Sigmoid colon (tissue), 7 donors: ENCODE measurements around the gene PGBD5. TPM values are rescaled to one million over a fixed set of nuclear protein-coding genes. Genes with fewer than 3 reads are reported as not detected.

Source experiments
- DNase-seq: peaks from one replicate; pipeline ENCODE4 v3.0.0-alpha.2; 2019
- H3K27ac ChIP-seq, 4 donors: fragments of 200-600 bp; sonication (generic); one replicate each; pipeline ENCODE4 v1.5.1; 2016 to 2019; ENCODE audit warnings: mild to moderate bottlenecking in 1 of 4
- H3K27me3 ChIP-seq, 3 donors: fragments of 200-600 bp; sonication (generic); one replicate each; pipeline ENCODE4 v1.5.1; 2019; ENCODE audit warnings: mild to moderate bottlenecking in 1 of 3
- H3K36me3 ChIP-seq, 4 donors: fragments of 200-600 bp; sonication (generic); one replicate each; pipeline ENCODE4 v1.5.1; 2016 to 2019
- H3K4me1 ChIP-seq, 4 donors: fragments of 200-600 bp; sonication (generic); one replicate each; pipeline ENCODE4 v1.5.1; 2017 to 2019
- H3K4me3 ChIP-seq, 4 donors: fragments of 200-600 bp; sonication (generic); one replicate each; pipeline ENCODE4 v1.5.1; 2017 to 2019; ENCODE audit warnings: mild to moderate bottlenecking in 2 of 4, moderate library complexity in 1 of 4
- H3K9me3 ChIP-seq, 4 donors: fragments of 200-600 bp in 3 of 4; sonication (generic) in 3 of 4; one replicate each; pipeline versions ENCODE4 v1.5.1 to v1.6.1; 2013 to 2019
- EP300 ChIP-seq, 4 donors: sonication (generic); formaldehyde crosslinking; IDR thresholded peaks; one replicate each; pipeline ENCODE4 v1.6.1; 2017; ENCODE audit warnings: antibody characterized with exemption in 4 of 4
- POLR2A ChIP-seq, 2 donors: fragments of 450-650 bp; IDR thresholded peaks; one replicate each; pipeline ENCODE4 v1.6.1; 2016; ENCODE audit warnings: antibody characterized with exemption in 2 of 2, mild to moderate bottlenecking in 2 of 2, moderate library complexity in 2 of 2
- POLR2AphosphoS5 ChIP-seq, 4 donors: sonication (generic); formaldehyde crosslinking; IDR thresholded peaks; one replicate each; pipeline ENCODE4 v1.6.1; 2017; ENCODE audit warnings: antibody characterized with exemption in 4 of 4
- WGBS, 2 donors: extraction: QIAGEN DNeasy Blood & Tissue Kit; methylation state at CpG; one replicate each; pipeline ENCODE4 v1.1.7; 2013; 5-methylcytosine and 5-hydroxymethylcytosine counted together
- intact Hi-C: fragments of 100-400 bp; cut with DNase I; formaldehyde crosslinking; loops from one replicate; pipeline ENCODE4 v1.15.1; 2023
- polyA plus RNA-seq, 3 donors: library from polyadenylated mRNA; stranded (reverse); fragments of 200-250 nt; gene quantifications; one replicate each; pipeline ENCODE4 v1.2.3, GENCODE V29; 2013
- total RNA-seq, 4 donors: library from RNA; depleted of rRNA; stranded (reverse); fragments of >200 nt; gene quantifications; one replicate each; pipeline ENCODE4 v1.1.0, GENCODE V29; 2016
- TF ChIP-seq, protein P1 (sequence below), 4 experiments: fragments of 450-650 bp in 3 of 4; fragments of 200-600 bp in 1 of 4; IDR thresholded peaks; one replicate each; pipeline ENCODE4 v1.5.1; 2016 to 2019; ENCODE audit warnings: antibody characterized with exemption in 4 of 4, mild to moderate bottlenecking in 3 of 4, moderate library complexity in 2 of 4
- donor health status: healthy with polysubstance abuse.
- donor health status: Bipolar disorder and iron deficiency.
- donor health status: healthy.

The PGBD5 gene
- total and polyA plus RNA-seq, 7 donors, result under 0.01 to 1.9 (median 1.1) TPM

DNA sequence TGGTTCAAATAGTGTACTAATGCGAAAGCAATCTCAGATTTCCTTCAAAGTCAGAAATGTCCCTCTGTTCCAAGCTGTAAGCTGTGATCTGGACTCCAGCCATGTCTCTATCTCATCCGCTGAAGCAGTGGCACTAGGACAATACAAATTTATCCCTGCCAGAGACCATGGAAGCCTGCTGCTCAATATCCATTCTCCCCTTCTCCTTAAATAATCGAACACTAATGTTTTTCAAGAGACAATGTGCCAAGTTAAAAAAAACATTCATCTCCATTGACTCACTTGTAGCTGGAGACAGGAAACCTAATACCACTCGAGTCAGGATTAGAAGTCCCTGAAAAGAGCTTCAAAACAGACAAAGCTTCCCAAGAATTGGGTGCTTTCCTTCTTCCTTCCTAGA, 38.5 kb upstream of the PGBD5 start:
- DNase-seq, result no peak
- H3K27ac ChIP-seq, result no peak overlapping the region

DNA sequence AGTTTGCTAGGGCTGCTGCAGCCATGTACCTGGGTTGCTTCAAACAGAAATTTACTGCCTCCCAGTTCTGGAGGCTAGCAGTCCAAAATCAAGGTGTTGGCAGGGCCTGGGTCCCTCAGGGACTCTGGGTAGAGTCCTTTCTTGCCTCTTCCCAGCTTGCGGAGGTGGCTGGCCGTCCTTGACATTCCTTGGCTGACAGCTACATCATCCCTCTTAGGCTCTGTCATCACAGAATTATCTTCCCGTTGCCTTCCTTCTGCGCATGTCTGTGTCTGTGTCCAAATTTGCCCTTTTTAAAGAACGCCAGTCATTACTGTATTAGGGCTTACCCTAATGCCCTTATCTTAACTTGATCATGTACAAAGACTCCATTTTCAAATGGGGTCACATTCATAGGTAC, 37.6 kb upstream of the PGBD5 start:
- no peak for DNase-seq
- TF ChIP-seq EP300 (IDR thresholded peaks at IDR 0.05) (no peak), POLR2AphosphoS5 (IDR thresholded peaks at IDR 0.05) (no peak), POLR2A (IDR thresholded peaks at IDR 0.05) (no peak)
- TF ChIP-seq, protein P1, sequence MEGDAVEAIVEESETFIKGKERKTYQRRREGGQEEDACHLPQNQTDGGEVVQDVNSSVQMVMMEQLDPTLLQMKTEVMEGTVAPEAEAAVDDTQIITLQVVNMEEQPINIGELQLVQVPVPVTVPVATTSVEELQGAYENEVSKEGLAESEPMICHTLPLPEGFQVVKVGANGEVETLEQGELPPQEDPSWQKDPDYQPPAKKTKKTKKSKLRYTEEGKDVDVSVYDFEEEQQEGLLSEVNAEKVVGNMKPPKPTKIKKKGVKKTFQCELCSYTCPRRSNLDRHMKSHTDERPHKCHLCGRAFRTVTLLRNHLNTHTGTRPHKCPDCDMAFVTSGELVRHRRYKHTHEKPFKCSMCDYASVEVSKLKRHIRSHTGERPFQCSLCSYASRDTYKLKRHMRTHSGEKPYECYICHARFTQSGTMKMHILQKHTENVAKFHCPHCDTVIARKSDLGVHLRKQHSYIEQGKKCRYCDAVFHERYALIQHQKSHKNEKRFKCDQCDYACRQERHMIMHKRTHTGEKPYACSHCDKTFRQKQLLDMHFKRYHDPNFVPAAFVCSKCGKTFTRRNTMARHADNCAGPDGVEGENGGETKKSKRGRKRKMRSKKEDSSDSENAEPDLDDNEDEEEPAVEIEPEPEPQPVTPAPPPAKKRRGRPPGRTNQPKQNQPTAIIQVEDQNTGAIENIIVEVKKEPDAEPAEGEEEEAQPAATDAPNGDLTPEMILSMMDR (IDR thresholded peaks at IDR 0.05), result no peak
- Histone ChIP-seq H3K36me3 (no peaks in the 10 kb centered on the region), H3K4me1 (no peaks in the 10 kb centered on the region), H3K4me3 (no peak overlapping the region), H3K27me3 (no peaks in the 10 kb centered on the region), H3K27ac (no peak overlapping the region), H3K9me3 (no peaks in the 10 kb centered on the region)
- intact Hi-C loops, result no loop called here
- WGBS, 2 donors, result 87 to 90% methylated on average over 5 of the region's 5 CpGs

More for the DNA sequence above, 38.5 kb upstream of the PGBD5 start:
- no peaks in the 10 kb centered on the region for H3K36me3 ChIP-seq
- H3K9me3 ChIP-seq, result no peaks in the 10 kb centered on the region
- intact Hi-C loops, result no loop called here
- H3K27me3 ChIP-seq, result no peaks in the 10 kb centered on the region
- no peak overlapping the region for H3K4me3 ChIP-seq
- 73 to 81% methylated on average over 4 of the region's 4 CpGs for WGBS, 2 donors
- no peaks in the 10 kb centered on the region for H3K4me1 ChIP-seq
- TF ChIP-seq POLR2AphosphoS5 (IDR thresholded peaks at IDR 0.05), result no peak
- no peak for TF ChIP-seq POLR2A (IDR thresholded peaks at IDR 0.05)
- TF ChIP-seq, protein P1 (IDR thresholded peaks at IDR 0.05), result no peak
- no peak for TF ChIP-seq EP300 (IDR thresholded peaks at IDR 0.05)

DNA sequence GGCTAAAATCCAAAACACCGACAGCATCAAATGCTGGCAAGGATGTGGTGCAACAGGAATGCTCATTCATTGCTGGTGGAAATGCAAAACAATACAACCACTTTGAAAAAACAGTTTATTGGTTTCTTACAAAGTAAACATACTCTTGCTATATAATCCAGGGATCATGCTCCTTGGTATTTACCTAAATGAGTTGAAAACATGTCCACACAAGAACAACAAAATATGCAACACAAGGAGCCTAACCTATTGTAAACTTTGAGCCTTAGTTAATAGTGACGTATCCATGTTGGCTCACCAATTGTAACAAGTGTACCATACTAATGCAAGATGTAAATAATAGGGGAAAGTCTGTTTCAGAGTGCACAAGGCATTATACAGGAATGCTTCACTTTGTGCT, 37.2 kb upstream of the PGBD5 start:
- intact Hi-C loops, result no loop called here

DNA sequence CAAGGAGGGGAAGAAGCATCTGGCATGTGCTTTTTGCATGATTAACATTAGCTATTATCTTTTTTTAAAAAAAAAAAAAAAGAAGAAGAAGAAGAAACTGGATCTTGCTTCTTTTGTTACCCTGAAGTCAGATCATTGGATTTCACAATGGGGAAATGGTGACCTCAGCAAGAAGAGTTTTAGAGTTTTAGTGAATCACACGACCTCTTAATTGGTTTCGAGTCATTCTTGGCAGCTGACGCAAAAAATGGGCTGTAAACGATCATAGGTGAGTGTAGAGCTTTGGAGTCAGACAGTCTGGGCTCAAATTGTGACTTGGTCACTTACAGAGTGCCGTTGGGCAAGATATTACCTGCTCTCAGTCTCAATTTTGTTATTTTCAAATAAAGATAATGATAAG, 33.3 kb upstream of the PGBD5 start:
- no peak overlapping the region for H3K27ac ChIP-seq
- intact Hi-C loops, result no loop called here
- H3K4me3 ChIP-seq, result no peak overlapping the region
- TF ChIP-seq EP300 (IDR thresholded peaks at IDR 0.05) (no peak), POLR2A (IDR thresholded peaks at IDR 0.05) (no peak), POLR2AphosphoS5 (IDR thresholded peaks at IDR 0.05) (no peak)
- TF ChIP-seq, protein P1 (IDR thresholded peaks at IDR 0.05), result no peak
- H3K9me3 ChIP-seq, result no peaks in the 10 kb centered on the region
- DNase-seq, result no peak
- H3K4me1 ChIP-seq, result no peaks in the 10 kb centered on the region
- no peaks in the 10 kb centered on the region for H3K36me3 ChIP-seq
- no peaks in the 10 kb centered on the region for H3K27me3 ChIP-seq
- whole genome bisulfite sequencing, 2 donors, result 10 to 52% methylated on average over 5 of the region's 5 CpGs

More for the DNA sequence above, 37.2 kb upstream of the PGBD5 start:
- Histone ChIP-seq H3K9me3 (no peaks in the 10 kb centered on the region), H3K4me1 (no peaks in the 10 kb centered on the region), H3K4me3 (no peak overlapping the region), H3K27me3 (no peaks in the 10 kb centered on the region), H3K36me3 (no peaks in the 10 kb centered on the region), H3K27ac (no peak overlapping the region)
- DNase-seq, result no peak
- TF ChIP-seq EP300 (IDR thresholded peaks at IDR 0.05), result no peak
- no peak for TF ChIP-seq POLR2AphosphoS5 (IDR thresholded peaks at IDR 0.05)
- 77 to 95% methylated on average over 2 of the region's 2 CpGs for WGBS, 2 donors

DNA sequence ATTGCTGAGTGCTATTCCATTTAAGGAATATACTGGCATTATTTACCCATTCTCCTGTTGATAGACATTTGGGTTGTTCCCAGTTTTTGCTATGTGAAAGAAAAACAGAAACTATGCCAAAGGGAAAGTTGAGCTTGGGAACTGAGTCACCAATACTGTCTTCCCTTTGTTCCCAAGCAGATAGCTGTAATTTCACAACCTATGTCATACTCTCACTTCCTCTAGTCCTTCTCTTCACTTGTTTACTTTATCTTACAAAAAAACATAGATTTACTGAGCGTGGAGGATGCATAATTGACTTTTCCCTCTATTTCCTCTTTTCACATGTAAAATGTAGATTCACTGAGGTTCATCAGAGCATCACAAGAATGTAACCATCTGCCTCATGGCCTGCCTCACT, 32.4 kb upstream of the PGBD5 start:
- WGBS, 2 donors, result 21 to 30% methylated on average over 1 of the region's 1 CpG
- no peak for DNase-seq
- Histone ChIP-seq H3K4me3 (no peak overlapping the region), H3K27me3 (no peaks in the 10 kb centered on the region), H3K4me1 (no peaks in the 10 kb centered on the region), H3K9me3 (no peaks in the 10 kb centered on the region), H3K27ac (no peak overlapping the region), H3K36me3 (no peaks in the 10 kb centered on the region)
- intact Hi-C loops, result no loop called here
- TF ChIP-seq POLR2AphosphoS5 (IDR thresholded peaks at IDR 0.05), result no peak
- TF ChIP-seq EP300 (IDR thresholded peaks at IDR 0.05), result no peak
- no peak for TF ChIP-seq POLR2A (IDR thresholded peaks at IDR 0.05)
- TF ChIP-seq, protein P1 (IDR thresholded peaks at IDR 0.05), result no peak
